ENCODE data around the gene MAB21L2. TPM values are rescaled to one million over a fixed set of nuclear protein-coding genes. Genes with fewer than 3 reads are reported as not detected.

The MAB21L2 gene
- total and polyA plus RNA-seq, 2 experiments from 2014 or later, result not detected

DNA sequence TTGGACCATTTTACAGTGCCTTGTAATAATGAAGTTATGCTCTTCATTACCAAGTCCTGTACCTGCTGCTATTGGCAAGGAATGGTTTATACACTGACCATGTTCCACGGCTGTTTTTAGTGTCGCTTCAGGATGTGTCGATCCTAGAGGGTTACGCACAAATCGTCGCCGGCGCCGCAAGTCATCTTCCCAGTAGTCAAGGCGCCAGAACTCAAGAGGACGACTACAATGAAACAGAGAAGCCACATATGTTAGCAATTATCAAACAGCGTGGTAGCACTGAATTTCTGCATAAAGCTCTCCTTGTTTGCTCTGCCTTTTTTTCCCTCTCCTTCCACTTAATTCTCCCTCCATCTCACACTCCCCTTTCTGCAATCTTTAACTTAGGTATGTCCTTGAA, 17.0 kb downstream of the MAB21L2 start:
- no peak overlapping the region for H3K27ac ChIP-seq
- peak overlapping the region; percentile 55; the same call in 1 of the 2 replicates for H3K4me3 ChIP-seq
- H3K4me1 ChIP-seq (ENCODE audit: insufficient read depth), result no peaks in the 10 kb centered on the region
- peak; percentile 50 for DNase-seq
- H3K9me3 ChIP-seq (ENCODE audit: low read depth), result no peaks in the 10 kb centered on the region
- WGBS, 2 experiments (ENCODE audit: low coverage in 1 of 2, low lambda C conversion rate in 2 of 2, missing lambda C conversion rate in 2 of 2), result 24 to 33% methylated on average over 12 of the region's 12 CpGs
- no peak for TF ChIP-seq EZH2 (IDR thresholded peaks at IDR 0.05; ENCODE audit: insufficient read depth, poor library complexity, severe bottlenecking)
- TF ChIP-seq EZH2phosphoT487 (IDR thresholded peaks at IDR 0.05; ENCODE audit: insufficient read depth, low read depth), result no peak
- H3K27me3 ChIP-seq (replicated peaks; ENCODE audit: insufficient read depth), result no peaks in the 10 kb centered on the region
- no peaks in the 10 kb centered on the region for H3K9me2 ChIP-seq (ENCODE audit: insufficient read depth)
- in situ Hi-C loops (cut with MboI), result loop anchor here (10.0 to 25.0 kb wide), 2 partner anchors 304 to 612 kb away; no protein-coding TSS in a partner anchor
- peak overlapping the region; percentile 51 for H3K4me2 ChIP-seq (ENCODE audit: unreplicated experiment)
- H3K79me2 ChIP-seq (ENCODE audit: insufficient read depth), result no peaks in the 10 kb centered on the region
- no peaks in the 10 kb centered on the region for H4K20me1 ChIP-seq (ENCODE audit: insufficient read depth)
- peak overlapping the region; percentile 61 for H2AFZ ChIP-seq
- no peaks in the 10 kb centered on the region for H3K36me3 ChIP-seq (ENCODE audit: low read depth)
- peak overlapping the region; percentile 33; the same call in 1 of the 2 replicates for H3K9ac ChIP-seq
- no peaks in the 10 kb centered on the region for H3F3A ChIP-seq (ENCODE audit: insufficient read depth)

DNA sequence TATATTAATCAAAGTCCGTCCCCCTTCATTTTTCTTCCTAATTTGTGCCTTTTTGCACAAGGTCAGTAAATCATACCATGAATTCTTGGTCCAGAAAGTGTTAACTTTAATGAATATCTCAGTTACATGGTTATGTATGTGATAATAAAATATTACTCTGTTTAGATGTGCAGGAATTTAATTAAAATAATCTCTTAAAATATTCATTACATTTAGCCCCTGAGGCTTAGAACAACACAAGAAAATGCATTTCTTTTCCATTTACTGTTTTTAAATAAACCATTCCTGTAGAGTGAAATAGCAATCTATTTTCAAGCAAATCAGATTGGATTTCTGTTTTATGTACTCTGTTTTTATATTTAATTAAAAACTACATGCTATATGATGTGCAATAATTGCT, 17.6 kb downstream of the MAB21L2 start:
- Histone ChIP-seq H3K27ac (no peak overlapping the region), H3K4me2 (ENCODE audit: unreplicated experiment) (peak overlapping the region; percentile 51), H3K4me3 (no peak overlapping the region), H4K20me1 (ENCODE audit: insufficient read depth) (no peaks in the 10 kb centered on the region), H3K27me3 (replicated peaks; ENCODE audit: insufficient read depth) (no peaks in the 10 kb centered on the region), H3K9me3 (ENCODE audit: low read depth) (no peaks in the 10 kb centered on the region), H3K36me3 (ENCODE audit: low read depth) (no peaks in the 10 kb centered on the region), H3F3A (ENCODE audit: insufficient read depth) (no peaks in the 10 kb centered on the region), H3K79me2 (ENCODE audit: insufficient read depth) (no peaks in the 10 kb centered on the region), H3K4me1 (ENCODE audit: insufficient read depth) (no peaks in the 10 kb centered on the region), H3K9ac (no peak overlapping the region), H3K9me2 (ENCODE audit: insufficient read depth) (no peaks in the 10 kb centered on the region), H2AFZ (0 out of 2 replicates have a peak overlapping the region, but pooled peaks have one; percentile 61)
- DNase-seq, result no peak
- in situ Hi-C loops (cut with MboI), result loop anchor here (10.0 to 25.0 kb wide), 2 partner anchors 305 to 612 kb away; no protein-coding TSS in a partner anchor
- TF ChIP-seq EZH2 (IDR thresholded peaks at IDR 0.05; ENCODE audit: insufficient read depth, poor library complexity, severe bottlenecking) (no peak), EZH2phosphoT487 (IDR thresholded peaks at IDR 0.05; ENCODE audit: insufficient read depth, low read depth) (no peak)
- 85 to 86% methylated on average over 1 of the region's 1 CpG for WGBS, 2 experiments (ENCODE audit: low coverage in 1 of 2, low lambda C conversion rate in 2 of 2, missing lambda C conversion rate in 2 of 2)

DNA sequence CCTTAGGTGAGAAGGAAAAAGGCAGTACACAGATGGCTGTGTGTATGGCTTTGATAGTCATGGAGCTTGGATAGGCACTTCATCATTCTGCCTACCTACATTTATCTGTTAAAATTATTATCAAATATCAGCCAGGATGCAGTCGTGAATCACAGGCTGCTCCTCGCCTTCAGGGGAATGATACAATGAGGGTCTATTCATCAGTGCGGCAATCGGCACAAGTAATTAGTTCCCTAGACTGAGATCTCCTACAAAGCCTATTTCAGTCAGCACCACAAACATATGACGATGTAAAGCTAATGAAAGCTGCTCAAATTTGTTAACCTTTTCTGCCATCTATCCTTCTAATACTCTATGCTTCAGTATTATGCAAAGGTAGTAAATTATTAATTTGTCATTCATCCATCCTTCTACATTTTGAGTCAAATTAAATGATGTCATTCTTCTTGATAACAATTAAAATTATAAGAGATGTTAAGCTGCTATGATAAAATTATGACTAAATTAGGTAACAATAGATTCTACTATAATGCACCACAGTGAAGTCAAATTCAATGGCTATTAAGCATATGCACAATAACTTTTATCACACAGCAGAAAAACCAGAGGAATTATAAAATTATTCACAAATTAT, 19.0 kb downstream of the MAB21L2 start:
- Histone ChIP-seq H3K9ac (no peak overlapping the region), H3K27ac (no peak overlapping the region), H3F3A (ENCODE audit: insufficient read depth) (no peaks in the 10 kb centered on the region), H3K36me3 (ENCODE audit: low read depth) (no peaks in the 10 kb centered on the region), H3K4me3 (no peak overlapping the region), H2AFZ (no peak overlapping the region), H4K20me1 (ENCODE audit: insufficient read depth) (no peaks in the 10 kb centered on the region), H3K4me2 (ENCODE audit: unreplicated experiment) (no peak overlapping the region), H3K4me1 (ENCODE audit: insufficient read depth) (no peaks in the 10 kb centered on the region), H3K79me2 (ENCODE audit: insufficient read depth) (no peaks in the 10 kb centered on the region), H3K27me3 (replicated peaks; ENCODE audit: insufficient read depth) (no peaks in the 10 kb centered on the region), H3K9me3 (ENCODE audit: low read depth) (no peaks in the 10 kb centered on the region), H3K9me2 (ENCODE audit: insufficient read depth) (no peaks in the 10 kb centered on the region)
- in situ Hi-C loops (cut with MboI), result no loop called here
- WGBS, 2 experiments (ENCODE audit: low coverage in 1 of 2, low lambda C conversion rate in 2 of 2, missing lambda C conversion rate in 2 of 2), result 89% methylated on average over 5 of the region's 5 CpGs
- DNase-seq, result no peak
- TF ChIP-seq EZH2phosphoT487 (IDR thresholded peaks at IDR 0.05; ENCODE audit: insufficient read depth, low read depth) (no peak), EZH2 (IDR thresholded peaks at IDR 0.05; ENCODE audit: insufficient read depth, poor library complexity, severe bottlenecking) (no peak)

GRCh38 chr4:150609131-150609530, 27.2 kb downstream of the MAB21L2 start:
- in situ Hi-C loops (cut with MboI), result no loop called here
- H3K79me2 ChIP-seq (ENCODE audit: insufficient read depth), result no peaks in the 10 kb centered on the region
- H2AFZ ChIP-seq, result no peak overlapping the region
- no peaks in the 10 kb centered on the region for H4K20me1 ChIP-seq (ENCODE audit: insufficient read depth)
- no peak overlapping the region for H3K4me2 ChIP-seq (ENCODE audit: unreplicated experiment)
- no peak for DNase-seq
- no peak overlapping the region for H3K9ac ChIP-seq
- H3K36me3 ChIP-seq (ENCODE audit: low read depth), result no peaks in the 10 kb centered on the region
- no peak for TF ChIP-seq EZH2phosphoT487 (IDR thresholded peaks at IDR 0.05; ENCODE audit: insufficient read depth, low read depth)
- no peak for TF ChIP-seq EZH2 (IDR thresholded peaks at IDR 0.05; ENCODE audit: insufficient read depth, poor library complexity, severe bottlenecking)
- no peak overlapping the region for H3K27ac ChIP-seq
- WGBS, 2 experiments (ENCODE audit: low coverage in 1 of 2, low lambda C conversion rate in 2 of 2, missing lambda C conversion rate in 2 of 2), result 95 to 97% methylated on average over 3 of the region's 3 CpGs
- H3F3A ChIP-seq (ENCODE audit: insufficient read depth), result no peaks in the 10 kb centered on the region
- no peaks in the 10 kb centered on the region for H3K9me3 ChIP-seq (ENCODE audit: low read depth)
- H3K4me3 ChIP-seq, result no peak overlapping the region
- H3K27me3 ChIP-seq (replicated peaks; ENCODE audit: insufficient read depth), result no peaks in the 10 kb centered on the region
- H3K9me2 ChIP-seq (ENCODE audit: insufficient read depth), result peaks cover 4% of the 10 kb centered on the region; the same call in 1 of the 2 replicates
- no peaks in the 10 kb centered on the region for H3K4me1 ChIP-seq (ENCODE audit: insufficient read depth)

Measured in GM23248 (cell line).